Stimulated activated CD4-positive, alpha-beta T cell treated with anti-CD3 and anti-CD28 coated beads, Interleukin-1b, Interleukin-23, amount 100 ng/mL, for 24 hours (primary cell): ENCODE data around the gene COL6A5.
"Not testable (repeated sequence)": the region's sequence is repeated elsewhere in the genome, so short reads cannot be mapped to it uniquely, and the experiment has no call there.

Experiments used
- DNase-seq, 4 experiments: peaks; one replicate each; pipeline ENCODE4 v3.0.0-alpha.2; 2020; ENCODE audit warnings: low read depth in 4 of 4, low spot score in 1 of 4

Gene COL6A5

DNA sequence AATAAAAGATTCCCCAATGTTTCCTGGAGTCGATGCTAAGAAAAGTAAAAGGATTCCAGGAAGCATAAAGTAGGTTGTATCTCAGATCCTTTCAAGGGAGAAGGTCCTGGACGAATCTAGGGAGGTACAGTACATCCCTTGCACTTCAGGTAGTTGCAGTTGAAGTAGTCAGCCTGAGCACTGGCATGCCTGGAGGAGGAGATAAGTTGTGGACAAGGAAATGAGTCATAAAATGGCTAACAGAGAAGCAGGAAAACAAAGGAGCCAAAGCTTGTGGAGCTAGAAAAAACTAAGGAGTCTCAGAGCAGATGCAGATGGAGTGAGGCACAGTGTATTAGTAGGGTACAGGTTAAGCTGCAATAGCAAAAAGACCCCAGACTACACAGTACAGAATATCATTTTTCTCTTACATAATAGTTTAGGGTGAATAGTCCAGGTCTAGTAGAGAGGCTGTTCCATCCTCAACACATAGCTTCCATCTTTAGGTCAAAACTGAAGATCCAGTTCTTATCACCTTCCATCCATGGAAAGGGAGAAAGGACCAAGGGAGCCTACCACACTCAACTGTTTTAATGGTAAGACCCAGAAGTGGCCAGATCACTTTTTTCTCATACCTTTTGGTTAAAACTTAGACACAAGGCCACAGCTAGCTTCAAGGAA is 41.3 kb downstream of the COL6A5 start:
- no peak for DNase-seq

DNA sequence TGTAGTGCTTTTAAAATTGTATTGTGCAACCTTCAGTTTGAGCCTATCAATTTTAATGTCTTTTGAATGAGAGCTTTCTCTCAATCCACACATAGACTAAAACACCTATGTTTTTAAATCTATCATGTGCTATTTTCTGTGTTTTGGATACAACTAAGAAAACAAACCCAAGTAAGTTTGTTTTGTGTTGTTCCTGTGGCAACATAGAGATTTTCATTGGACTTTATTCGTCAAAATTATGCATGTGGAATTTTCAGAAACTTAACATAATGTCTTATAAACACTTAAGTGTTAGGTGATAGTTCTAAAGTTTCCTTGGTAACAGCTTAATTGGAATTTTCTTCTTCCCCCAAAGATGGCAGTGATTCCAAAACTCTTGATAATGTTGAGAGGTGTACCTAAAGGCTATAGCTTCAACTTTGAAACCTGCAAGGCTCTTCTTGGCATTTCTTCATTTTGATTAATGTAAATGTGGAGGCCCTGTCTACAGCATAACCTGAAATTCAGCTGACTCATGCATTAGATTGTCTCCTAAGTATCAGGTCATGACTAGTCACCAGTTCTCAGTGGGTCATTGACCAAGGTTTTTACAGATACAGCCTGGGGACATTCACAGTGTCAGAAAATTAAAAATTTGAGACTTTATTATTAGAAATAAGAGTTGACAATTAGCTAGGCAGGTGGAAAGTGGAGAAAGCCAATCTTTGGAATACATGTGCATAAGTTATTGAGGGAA is 44.4 kb downstream of the COL6A5 start:
- no peak for DNase-seq

DNA sequence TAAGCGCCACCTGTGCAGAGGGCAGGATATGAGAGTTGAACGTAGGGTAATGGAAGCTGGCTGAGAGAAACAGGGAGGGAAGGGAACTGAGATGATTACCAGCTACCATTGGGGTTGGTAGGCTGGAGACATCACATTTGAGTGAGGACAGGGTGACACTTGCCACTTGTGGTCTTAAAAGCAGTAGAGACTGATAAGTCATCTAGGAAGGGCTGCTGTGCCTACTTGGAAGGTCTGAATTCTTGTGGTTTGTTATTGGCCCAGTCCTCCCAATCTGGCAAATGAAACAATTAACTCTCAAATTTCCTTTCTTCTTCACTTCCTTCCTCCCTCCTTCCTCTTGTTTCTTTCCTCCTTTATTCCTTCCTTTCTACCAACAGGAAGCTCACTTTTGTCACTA is 46.8 kb downstream of the COL6A5 start:
- DNase-seq, result no peak

DNA sequence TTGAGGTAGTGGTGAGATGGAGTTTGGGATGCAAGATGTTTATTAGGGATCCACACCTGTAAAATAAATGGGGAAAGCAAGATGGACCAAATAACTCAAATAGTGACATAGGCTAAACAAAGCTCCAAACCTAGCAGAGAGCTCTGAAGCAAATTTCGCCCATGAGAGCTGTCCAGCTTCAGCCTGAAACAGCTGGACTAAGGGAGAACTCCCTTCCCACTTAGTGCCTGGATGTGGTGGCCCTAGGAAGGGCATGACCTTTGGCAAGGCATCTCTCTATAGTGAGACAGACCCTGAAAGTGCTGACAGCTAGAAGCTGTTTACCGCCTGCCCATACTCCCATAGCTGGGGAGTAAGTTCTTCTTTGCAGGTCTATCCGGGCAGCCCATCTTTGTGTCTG is 48.1 kb downstream of the COL6A5 start:
- no peak for DNase-seq

DNA sequence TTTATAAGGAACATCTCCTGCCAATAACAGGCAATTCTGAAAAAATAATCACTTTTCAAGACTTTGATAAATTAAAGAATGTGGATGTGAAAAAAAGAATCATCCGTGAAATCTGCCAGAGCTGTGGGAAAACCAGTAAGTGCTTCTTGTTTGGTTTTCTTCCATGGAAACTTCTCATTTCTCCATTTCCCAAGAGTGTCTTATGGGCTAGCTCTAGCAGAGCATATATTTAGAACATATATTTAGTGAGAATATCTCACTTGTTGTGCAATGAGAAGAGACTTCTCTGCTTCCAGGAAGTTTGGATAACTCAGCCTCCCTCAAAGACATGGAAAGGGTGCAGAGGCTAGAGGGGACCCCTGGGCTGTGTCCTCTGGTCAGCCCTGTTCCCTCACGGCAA is 49.9 kb downstream of the COL6A5 start:
- no peak for DNase-seq

DNA sequence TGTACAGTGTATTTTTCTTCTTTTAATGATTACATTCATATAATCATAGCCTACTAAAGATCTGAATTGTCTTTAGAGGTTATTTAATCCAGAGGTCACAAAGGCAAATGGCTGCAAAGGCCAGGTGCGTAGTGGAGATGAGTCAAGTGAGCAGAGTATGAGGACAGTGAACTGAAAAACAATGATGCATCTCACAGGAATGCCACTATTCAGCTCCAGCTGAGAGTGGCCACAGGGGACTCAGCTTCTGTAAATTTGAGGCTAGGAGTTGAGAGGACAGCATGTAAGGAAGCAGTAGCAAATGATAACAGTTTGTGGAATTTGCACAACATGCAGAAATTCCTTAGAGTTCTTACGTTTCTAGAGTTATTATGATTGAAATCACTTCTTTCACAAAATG is 50.4 kb downstream of the COL6A5 start:
- no peak for DNase-seq

DNA sequence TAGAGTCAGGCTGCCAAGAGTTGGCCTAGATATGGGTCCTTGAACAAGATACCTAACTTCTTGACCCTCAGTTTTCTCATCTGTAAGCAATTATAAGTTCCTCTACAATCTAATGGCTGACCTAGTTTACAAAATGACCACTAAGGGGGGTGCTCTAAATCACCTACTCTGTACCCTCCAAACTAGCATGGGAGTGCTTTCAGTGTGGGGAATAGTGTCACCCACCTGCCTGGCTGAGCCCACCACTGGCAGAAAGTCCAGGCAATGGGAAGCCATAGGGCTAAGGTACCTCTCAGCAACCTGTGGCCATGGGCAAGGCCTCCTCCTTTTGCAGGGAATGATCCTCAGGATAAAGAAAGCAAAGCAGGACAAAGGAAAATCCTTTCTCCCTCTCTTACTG is 58.9 kb downstream of the COL6A5 start:
- DNase-seq, result no peak

DNA sequence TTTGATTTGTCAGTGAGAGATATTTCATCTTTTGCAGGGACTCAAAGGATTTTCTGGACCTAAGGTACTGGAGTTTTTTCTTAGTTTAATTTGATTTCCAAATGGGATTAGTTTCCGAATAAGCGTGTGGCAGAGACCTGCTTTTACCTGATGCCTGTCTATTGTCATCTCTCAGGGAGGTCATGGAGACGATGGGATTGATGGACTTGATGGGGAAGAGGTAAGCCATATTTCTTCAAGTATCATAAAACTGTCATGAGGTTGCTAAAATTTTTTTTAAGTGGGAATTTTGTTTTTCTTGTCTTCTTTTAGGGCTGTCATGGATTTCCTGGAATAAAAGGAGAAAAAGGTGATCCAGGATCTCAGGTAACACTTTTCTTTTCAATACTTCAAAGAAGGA is 60.5 kb downstream of the COL6A5 start:
- DNase-seq, result no peak

DNA sequence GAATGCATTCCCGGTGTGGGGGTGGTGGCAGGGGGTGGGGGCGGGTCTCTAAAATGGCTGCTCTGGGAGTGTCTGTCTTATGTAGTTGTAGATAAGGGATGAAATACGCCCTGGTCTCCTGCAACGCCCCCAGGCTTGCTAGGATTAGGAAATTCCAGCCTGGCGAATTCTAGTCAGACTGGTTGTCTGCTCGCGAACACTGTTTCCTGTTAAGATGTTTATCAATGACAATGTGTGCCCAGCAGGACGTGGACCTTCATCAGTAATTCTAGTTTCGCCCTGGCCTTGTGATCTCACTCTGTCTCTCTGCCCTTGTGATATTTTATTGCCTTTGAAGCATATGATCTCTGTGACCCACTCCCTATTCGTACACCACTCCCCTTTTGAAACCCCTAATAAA is 62.8 kb downstream of the COL6A5 start:
- DNase-seq, result not testable (repeated sequence)

DNA sequence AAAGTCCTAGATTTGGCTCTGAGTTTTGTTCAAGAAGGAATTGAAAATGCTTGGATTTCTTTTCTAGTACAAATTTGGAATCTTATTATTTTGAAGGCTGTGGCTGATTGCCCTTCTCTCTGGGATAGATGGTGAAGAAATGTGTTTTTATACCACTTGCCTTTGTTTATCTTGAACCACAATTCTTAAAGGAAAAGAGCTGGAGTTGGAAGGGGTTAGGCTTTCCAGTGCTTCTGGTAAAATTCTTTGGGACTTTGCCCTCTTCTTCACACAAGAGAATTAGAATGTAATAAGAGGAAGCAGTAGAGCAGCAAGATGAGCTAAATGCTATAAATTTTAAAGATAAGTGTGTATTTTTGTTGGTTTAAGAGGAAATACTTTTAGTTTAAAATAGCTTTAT is 65.8 kb downstream of the COL6A5 start:
- no peak for DNase-seq

DNA sequence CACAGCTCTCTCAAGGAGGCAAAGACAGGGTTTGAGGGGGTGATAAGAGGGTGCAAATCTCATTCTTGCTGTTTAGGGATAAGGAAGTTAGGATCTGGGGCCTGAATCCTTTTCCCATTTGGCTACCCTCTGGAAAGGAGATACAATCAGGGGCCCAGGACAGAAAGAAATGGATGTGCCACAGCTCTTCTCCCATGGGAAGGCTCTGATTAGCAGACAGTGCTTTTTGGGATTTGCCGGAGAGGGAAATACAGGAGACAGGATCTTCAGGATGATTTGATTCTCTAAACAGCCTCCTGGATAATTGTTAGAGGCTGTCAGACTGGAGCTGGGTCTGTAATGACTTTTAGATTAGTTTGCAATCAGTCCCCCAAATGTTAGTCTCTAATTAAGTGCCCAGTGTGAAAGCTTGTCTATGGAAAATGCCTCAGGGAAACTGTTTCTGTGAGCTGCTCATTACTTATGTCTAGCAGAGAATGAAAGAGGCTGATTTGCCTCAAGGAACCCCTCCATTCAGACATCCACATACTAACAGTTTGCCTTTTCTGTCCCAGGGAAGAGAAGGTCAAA is 67.6 kb downstream of the COL6A5 start:
- no peak for DNase-seq

DNA sequence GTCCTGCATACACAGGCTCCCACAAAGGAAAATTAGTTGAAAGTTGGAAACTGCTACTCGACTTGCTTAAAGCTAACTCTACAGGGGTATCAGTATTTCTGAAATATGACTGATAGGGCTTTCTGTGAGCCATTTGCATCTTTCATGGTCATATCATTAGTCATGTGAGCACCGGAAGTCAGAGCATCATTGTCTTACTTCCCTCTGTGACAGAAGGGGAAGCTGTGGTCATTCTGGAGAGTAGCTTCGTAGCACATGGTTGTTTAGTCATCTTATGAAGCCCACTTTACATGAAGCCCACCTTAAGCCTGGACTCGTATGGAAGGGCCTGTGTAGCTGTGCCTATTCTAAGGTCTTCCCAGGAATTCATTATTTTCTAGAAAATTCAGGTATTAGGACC is 69.0 kb downstream of the COL6A5 start:
- DNase-seq, result no peak

DNA sequence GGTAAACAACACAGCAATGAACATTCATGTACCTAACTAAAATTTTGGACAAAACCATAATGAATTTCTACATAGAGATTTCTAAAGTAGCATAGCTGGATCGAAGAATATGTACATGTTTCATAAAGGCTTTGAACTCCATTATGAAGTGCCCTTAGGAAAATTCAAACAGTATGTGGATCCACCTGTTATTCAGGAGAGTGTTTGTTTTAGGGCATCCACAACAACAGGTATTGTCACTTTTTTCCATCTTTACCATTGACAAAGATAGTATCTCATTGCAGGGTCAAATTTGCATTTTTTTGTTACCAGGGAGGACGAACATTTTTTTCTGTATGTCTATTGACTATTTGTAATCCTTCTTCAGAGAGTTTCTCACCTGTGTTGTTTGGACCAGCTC is 75.0 kb downstream of the COL6A5 start:
- no peak for DNase-seq

DNA sequence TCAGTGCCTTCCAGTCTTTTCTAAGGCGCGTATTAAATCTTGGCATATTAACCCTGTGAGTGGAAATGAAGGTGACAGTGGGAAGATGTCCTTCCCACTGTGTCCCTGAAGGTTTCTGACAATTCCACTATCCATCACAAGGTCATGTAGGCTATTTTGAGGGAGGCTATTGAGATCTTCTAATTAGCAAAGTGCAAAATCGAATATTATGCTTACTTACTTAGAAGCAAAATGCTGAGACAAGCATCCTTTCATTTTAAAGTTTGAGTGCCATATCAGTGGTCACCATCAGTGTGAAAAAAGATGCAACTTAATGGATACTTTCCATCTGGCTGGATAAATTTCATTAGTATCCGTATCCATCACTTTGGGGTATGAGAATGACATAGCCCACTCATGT is 77.6 kb downstream of the COL6A5 start:
- DNase-seq, result no peak

DNA sequence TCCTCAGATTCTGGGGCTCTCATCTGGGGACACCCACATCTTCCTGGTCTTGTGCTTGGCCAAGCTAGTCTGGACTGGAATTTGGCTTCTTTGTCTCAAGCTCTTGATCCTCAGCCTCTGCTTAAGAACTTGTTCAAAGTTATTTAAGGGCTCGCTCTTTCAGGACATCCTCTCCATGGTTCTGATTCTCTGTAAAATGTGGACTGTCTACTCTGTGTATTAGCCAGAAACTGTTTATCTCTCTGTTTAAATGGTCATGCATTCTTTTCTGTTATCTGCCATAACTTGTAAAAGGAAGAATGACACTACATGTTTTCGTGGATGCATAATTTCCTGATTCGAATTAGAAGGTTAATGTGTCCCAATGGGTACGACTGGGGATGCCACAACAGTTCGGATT is 79.4 kb downstream of the COL6A5 start:
- DNase-seq, result no peak

DNA sequence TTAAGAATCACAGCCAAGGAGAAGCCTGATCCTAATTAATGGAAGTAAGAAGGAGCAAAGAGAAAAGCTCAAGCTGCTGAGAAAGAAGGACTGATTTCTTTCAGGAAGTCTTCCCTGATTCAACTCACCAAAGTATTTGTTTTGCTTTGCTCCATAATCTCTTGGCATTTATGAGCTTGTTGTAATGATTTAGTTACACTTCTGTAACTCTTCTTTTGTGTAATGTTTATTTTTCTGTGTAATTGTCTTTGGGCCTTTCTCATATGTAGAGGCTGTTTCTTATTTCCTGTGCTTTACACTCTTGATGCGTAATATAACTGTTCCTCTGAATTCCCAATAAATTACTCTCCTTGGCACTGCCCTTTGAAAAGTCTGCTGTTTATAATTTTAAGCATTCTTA is 80.0 kb downstream of the COL6A5 start:
- no peak for DNase-seq

DNA sequence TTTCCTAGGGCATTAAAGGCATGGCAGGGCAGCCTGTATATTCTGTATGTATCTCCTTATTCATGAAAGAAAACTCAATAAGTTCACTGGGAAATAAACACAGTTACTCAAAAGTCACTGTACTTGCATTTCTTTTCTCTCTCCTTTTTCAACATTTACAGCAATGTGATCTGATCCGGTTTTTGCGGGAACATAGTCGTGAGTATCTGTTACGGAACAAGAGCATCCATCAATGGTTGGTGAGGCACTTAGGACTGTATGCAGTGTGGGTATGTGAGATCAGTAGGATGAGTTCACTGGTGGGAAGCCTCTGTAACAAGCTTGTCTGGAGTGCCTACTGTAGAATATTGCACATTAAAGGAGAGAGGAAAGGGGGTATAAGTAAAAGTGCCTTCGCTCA is 80.7 kb downstream of the COL6A5 start:
- DNase-seq, result no peak

DNA sequence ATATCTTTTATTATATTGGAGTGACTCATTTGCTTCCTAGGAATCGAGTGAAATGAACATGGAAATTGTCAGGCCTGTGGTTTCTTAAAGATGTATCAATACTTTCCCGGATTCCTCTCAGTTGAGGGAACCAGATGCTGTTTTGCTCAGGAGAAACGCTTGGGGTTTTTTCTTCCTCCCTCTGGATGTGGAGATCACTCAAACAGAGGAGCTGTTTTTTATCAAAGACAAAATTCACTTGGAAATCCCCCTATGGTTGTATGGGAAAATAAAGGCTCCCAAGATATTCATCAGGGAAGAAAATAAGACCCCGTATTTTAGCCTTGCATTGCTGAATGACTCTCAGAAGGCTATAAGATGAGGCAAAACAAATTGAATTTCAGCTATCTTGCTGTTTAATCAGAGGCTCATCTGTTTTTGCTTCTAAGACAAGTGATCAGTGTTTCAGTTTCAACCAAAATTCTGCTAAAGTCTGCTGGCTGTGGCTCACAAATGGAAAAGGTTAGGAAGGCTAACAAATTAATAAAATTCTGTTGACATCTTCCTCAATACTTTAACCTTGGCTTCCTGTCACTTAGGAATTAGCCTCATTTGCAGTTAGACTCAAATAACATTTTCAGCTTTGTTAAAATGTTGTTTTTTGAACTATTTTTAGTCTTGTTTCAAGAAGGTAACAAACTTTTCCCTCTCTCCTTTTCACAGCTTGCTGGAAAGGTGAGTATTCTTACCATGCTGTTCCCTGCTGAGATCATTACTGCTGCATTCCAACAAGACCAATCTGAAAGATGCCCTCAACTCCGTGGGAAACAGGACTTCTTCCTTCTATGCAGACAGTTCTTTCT is 83.6 kb downstream of the COL6A5 start:
- DNase-seq, result no peak

DNA sequence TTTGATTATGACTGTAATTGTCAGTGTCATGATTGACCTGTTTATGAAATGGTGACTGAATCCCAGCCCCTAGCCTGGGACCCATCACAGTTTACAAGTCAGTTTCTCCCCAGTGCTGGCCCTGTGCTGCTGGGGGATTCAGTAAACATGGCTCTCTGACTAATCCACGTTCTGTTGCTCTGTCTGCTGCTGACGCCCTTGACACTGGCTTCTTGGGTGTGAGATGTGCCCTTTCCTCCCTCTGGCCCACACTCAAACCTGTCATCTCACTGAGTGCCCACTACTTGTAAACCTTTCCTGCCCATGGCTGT is 84.2 kb downstream of the COL6A5 start:
- DNase-seq, result no peak

DNA sequence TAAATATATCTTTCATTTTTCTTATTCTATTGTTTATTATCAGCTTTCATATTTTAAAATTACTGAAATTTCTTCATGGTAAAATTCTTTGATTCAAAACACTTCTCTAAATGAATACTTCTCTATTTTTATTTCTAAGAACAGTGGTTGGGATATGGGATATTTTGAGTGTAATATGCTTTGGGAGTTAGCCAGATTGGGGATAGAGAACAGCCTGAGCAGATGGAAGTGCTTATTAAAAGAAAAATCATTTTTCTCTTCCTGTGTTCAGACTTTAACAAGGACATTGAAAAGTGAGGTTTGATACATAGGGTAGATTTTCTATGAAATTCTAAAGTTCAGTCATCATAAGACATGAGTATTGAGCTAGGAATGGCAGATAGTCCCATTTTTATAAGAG is 84.8 kb downstream of the COL6A5 start:
- no peak for DNase-seq

DNA sequence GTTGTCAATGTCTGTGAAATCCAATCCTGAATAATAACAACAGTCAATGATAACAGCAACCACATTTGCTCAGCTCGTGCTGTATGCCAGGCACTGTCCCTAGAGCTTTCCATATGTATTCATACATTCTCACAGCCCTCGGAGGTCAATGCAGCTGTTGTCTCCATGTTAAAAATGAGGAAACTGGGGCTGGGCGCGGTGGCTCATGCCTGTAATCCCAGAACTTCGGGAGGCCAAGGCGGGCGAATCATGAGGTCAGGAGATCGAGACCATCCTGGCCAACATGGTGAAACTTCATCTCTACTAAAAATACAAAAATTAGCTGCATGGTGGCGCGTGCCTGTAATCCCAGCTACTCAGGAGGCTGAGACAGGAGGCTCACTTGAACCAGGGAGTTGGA is 86.6 kb downstream of the COL6A5 start:
- DNase-seq, result not testable (repeated sequence)

DNA sequence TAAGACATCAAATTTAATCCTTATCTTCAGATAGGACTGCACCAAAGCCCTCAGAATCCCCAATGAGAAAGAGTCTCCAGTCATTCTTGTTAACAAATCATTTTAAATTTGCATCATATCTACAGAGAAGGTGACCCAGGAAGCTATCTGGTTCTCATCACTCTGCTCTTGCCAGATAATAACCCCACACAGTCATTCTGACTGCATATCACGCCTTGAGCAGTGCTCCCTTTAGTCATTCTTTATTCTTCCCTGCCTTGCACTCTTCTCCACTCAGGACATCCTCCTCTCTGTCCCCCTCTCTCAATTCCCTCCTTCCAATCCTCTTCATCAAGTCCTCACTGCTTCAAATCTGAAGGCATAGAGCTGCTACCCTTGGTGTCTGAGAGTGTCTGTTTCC is 87.8 kb downstream of the COL6A5 start:
- no peak for DNase-seq
